Germinal center (tissue), 1 donor: ENCODE measurements around the gene GZF1.
"Not testable (repeated sequence)": the region's sequence is repeated elsewhere in the genome, so short reads cannot be mapped to it uniquely, and the experiment has no call there.

Source experiments
- DNase-seq: peaks from one replicate; pipeline ENCODE4 v3.0.0; 2012; ENCODE audit warnings: mixed read lengths, low spot score

The GZF1 gene

DNA sequence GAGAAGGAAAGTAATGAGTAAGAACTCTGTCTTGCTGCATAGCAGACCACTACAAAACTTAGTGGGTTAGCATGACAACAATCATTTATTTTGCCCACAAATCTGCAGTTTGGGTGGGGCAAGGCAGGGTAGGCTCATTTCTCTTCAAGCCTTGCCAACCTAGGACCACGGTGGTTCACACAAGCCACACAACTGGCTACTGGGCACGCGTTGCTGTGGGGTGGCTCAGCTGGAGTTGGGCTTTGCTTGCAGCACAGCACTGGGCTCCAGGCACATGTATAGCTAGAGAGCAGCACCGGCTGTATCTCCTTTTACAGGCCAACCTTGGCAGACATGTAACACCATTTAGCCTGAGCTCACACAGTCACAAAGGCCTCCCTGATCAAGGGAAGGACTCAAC is 16.0 kb upstream of the GZF1 start:
- DNase-seq: no peak

DNA sequence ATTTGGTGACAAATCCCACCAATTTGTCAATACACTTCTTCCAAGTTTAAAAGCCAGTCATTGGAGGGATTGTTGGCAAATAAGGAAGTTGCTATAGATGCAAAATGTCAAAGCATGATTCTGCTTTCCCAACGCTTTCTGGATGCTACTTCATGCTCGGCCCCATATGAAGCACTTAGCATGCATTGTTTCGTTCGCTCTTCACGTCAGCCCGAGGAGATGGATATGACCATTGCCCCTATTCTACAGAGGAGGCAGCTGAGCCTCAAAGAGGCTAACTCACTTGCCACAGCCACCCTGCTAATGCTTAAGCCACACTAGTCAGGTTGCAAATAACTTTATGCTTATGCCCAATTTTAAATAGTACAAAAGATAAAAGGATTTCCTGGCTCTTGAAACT is 14.2 kb upstream of the GZF1 start:
- no peak for DNase-seq

DNA sequence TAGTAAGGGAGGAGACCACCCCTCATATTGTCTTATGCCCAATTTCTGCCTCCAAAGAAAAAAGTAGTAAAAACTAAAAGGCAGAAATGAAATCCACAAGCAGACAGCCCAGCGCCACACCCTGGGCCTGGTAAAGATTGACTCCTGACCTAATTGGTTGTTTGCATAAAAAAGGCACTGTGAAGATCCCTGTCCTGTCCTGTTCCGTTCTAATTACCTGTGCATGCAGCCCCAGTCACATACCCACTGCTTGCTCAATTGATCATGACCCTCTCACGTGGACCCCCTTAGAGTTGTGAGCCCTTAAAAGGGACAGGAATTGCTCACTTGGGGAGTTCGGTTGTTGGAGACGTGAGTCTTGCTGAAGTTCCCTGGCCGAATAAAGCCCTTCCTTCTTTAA is 13.5 kb upstream of the GZF1 start:
- not testable (repeated sequence) for DNase-seq

DNA sequence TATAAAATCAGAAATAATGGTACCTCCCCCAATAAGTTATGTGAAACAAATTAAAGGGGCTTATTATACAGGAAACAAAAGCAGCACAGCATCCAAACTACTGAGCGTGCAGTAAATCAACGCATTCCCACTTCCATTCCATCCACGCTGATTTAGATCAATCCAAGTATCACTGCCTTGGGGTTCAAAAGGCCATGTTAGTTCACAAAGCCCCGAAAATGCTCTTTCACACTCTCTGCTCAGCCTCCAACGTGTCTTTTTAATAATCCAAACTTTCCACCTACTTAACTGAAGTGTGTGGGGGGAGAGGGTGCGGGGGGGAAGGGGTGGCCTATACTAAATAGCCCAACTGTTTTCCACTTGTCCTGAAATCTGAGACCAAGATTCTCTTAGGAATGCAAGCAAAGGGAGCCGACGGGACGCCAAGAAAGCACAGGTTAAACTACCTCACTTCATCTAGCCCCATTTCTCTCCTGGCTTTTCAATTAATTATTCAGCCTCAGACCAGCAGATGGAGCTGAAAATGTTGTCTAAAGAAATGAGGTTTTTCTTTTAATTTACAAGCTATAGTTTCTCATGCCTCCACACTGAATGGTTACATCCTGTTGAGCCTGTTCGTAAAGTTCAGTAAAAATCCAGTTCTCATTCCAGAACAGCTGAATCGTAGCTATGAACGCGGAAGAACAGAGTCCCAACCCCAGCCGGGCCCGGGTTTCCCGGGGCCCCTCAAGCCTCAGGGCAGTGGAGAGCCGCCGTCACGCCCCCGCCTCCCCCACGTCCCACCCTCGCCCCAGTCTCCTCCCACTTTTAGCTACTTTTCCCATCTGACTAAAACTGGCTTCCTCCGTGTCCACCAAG is 12.4 kb upstream of the GZF1 start:
- peak; percentile 82 for DNase-seq

DNA sequence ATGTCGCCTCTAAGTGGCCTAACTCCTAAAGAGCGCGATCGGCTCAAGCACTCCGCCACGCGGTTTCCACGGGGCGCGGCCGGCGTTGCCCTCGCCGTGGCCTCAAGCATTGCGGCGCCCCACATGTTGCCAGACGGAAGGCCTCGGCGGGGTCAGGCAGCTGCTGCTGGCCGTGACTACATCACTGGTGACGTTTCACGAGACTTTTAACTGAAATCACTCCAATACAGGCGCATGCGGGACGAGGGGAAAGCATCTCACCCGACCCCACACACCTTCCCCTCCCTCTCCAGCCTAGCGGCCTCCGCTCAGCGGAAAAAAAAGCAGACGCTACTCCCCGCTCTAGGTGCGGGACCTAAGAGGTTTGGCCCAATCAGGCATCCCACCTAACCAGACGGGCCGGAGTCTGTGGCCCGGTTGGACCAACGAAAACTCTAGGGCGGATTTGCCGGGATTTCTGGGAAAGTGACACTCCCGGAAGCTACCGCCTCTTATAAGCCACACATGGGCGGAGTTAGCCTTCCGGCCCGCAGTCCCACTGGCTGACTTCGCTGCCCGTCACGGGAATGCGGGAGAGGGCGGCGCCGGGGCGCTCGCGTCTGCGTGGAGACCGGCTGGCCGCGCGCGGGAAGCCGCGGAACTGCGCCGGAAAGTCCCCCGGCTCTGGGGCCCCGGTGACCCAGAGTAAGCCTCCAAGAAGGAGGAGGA is 11.6 kb upstream of the GZF1 start, which contains the start of gene NXT1:
Gene NXT1, plus strand, starts transcription at position 596 of the 708 bp plus-strand sequence. CDS start 3,251 bp downstream, outside the sequence.
- peak; percentile 91 for DNase-seq

DNA sequence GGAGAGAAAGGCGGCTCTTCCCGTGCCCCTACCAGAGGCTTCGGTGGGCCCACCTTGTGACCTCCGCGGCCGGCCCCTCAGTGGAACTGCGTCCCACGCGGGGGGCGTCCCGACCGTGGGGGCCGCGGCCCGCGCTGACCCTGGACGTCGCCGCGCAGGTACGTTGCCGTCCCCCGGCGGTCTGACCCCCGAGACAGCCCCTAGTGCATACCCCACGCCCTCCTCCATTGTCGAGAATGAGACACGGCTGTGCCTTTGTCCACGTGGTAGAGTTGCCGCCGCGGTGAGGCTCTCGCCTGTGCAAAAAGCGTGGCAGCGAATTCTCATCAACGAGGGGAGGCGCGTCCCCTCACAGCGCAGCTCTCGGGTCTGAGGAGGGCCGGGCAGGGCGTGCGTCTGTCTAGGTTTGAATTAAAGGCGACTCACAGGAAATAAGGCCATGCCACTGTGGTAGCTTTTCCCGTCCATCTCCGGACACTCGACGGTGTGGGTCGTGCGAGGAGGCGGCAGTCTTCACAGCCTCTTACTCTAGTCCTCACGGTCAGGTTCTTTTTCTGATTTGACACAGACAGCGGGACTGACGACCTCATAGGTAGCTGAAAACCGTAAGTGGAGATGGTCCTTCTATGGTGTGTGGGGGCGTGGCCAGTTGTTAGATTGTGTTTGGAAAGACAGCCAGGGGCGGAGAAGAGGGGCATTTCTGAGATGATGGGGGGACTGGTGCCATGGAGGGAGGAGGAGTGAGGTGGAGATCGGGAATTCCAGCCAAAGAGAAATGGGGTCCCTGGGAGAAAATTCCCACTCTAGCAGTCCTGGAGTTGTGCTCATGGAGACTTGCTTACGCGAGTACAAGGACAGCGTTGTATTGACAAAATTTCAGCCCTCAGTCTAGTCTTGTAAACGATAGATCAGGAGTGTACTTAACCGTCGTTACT is 10.8 kb upstream of the GZF1 start:
- peak; percentile 45 for DNase-seq

DNA sequence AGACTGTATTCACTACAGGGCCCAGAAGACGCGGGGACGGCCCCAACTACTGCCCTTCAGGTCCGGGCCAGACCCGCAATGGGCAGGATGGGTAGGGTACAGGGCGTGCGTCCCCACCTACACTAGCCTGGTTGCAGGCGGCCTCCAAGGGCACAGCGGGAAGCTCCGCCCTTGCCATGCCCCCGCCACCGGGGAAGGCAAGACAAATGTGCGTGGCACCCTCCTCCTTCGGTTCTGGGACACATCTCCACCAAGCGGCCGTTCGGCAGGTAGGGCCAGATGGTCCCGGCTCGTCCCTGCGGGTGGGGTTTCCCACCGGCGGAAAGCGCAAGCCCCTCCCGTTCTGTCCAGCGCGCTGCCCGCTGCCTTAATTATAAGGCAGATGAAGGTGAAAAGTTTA is 5.8 kb upstream of the GZF1 start:
- DNase-seq: no peak

DNA sequence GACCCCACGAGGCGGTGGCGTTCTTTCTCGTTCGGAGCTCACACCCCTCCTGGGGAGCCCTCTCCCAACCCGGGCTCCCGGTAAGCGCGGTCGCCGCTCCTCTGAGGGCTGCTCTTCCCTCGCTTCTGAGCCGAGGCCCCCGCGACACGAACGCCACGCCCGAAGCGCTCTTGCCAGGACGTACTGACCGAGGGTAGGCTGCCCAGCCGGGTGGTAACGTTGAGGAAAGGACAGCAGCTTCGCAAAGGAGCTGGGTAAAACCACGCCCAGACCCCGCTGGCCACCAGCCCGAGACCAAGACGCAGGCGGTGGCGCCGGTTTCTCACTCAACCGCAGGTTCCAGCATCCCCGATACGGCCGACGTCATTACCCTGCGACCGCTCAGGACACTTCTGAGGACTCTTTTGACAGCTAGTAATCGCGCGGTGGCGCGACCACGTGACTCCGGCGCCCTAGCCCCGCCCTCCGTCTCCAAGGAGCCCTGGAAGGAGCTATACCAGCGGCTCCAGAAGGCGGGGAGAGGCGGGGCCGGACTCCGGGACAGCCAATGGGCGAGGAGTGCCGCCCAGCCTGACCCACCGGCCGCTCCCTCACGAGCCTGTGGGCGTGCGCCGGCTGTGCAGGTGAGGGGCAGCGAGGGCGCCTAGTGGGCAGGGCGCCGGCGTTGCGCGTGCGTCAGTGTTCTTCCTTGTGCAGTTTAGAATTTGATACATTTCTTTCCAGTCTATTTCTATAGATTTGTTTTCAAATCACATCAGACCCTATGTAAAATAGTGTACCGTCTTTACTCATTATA is 4.0 kb upstream of the GZF1 start:
- peak; percentile 94 for DNase-seq

DNA sequence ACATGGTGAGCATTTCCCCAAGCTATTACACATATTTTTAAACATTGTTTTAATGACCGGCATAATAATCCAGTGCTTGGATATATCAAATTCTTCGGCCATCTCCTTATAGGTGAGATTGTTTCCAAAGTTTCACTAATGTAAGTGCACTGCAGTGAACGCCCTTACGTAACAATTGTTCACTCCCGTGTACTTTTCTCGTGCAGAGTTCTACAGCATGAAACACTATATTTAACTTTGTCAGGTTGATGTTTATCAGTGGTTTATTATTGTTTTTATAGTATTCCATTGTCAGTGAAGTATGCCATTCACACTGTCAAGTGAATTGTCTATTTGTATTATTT is 3.4 kb upstream of the GZF1 start:
- DNase-seq: no peak

DNA sequence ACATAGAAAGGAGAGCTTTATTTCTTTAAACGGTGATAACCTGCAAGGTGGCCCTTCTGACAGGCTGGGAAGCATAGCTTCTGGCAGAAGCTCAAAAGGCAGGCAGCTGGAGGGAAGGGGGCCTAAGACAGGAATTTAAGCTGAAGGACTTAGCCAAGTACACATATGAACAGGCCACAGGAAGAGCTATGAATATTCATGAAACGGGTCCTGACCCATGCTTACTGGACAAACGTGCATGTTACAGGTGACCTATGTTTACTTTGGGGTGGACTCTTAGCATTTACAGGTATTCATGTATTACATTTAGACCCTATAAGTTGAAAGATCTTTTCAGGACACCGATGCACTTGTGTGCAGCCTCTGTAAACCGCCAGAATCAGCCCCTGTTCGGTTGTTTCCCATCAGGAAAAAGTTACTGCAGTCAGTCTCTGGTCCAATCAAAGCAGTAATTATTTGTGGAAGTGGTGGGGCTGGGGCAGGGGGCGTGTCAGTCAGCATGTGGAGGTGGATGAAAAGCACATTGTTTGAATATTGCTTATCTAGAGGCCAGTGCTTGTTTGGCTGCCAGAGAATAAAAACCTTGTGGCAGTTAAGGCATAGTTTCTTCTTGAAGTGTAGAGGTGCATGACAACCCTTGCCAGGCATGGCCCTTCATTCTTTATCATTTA is 2.9 kb upstream of the GZF1 start:
- no peak for DNase-seq

DNA sequence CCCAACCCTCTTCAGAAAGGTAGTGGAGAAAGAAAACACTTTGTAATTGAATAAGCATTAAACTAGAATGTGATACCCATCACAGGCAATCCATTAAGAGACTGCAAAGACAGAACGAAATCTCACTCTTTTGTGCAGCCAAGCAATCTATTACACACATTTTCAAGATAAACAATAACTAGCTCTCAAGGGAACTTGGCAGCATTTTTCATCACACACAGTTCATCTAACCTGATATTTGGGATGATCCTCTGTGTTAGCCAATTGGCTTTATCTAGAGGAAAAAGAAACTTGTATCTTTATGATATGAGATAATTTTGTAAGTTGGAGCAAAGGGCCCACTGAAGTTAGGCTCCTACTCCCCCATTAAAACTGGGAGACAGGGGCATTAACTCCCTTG is 1.5 kb upstream of the GZF1 start:
- DNase-seq: no peak

DNA sequence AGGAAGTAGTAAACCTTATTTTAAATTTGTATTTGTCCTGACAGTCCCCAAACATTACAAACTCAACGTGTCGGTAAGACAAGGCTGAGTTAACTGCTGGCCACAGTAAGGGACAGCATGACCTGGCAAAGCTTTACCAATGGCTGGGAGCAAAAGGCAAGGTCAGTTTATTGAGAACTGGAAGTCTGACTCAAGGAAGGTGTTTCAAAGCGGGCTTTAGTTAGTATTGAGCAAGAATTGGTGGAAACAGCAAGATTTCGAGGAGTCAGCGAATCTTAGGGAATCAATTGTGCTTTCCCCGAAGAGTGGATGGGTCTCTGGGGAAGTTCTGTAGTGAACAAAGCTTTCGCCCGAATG is 885 bp upstream of the GZF1 start:
- no peak for DNase-seq

DNA sequence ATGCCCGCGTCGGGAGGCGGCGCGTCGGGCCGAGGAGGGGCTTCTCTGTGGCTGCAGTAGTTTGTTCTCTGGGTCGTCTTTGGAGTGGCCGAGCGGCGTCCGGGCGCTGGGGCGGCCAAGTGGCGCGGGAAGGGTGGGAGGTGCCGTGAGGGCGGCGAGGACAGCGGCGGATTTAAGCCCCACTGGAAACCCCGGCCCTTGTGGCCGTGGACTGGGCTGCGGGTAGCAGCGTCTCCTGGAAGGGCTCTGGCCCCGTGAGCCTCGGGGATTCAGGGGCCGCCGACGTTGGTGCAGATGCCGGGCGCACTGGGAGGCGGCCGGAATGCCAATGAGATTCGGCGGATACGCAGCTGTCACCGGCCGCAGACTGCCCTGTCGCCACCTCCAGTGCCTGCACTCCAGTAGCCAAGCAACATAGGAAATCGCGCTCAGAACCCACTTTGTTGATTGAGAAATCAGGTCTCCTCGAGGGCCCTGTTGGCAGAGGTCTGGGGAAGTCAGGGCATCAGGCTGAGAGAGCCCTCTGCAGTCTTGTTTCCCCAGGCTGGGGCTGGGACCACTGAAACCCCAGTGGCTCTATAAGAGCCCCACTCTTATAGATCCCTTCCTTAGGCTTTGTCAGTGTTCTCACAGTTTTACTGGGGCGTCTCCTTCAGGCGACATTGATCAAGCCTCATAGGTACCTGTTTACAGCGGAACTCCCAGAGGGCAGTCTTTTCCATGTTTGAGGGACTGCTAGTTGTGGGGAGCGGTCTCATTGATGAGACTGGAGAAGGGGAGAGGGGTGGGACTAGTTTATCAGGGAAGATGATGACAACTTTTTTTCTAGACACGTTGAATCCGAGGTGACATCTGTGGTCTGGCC is 642 bp downstream of the GZF1 start:
- peak; percentile 32 for DNase-seq

DNA sequence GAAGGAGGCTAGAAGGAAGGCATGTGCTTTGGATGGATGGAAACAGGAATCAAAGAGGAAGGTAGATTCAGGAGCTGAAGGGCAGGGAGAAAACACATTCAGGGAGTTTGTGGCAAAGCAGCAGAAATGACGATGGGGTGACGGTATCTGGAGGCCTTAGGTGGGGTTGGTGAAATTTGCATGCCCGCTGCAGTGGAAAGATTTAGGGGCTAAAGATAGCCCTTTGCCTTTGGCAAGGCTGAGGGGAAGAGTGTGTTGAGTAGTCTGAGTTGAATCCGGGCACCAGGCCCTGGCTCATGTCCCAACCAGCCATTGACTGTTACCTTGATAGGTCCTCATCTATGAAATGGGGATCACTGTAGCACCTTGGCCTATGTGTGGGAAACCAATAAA is 1.3 kb downstream of the GZF1 start:
- DNase-seq: peak; percentile 50

DNA sequence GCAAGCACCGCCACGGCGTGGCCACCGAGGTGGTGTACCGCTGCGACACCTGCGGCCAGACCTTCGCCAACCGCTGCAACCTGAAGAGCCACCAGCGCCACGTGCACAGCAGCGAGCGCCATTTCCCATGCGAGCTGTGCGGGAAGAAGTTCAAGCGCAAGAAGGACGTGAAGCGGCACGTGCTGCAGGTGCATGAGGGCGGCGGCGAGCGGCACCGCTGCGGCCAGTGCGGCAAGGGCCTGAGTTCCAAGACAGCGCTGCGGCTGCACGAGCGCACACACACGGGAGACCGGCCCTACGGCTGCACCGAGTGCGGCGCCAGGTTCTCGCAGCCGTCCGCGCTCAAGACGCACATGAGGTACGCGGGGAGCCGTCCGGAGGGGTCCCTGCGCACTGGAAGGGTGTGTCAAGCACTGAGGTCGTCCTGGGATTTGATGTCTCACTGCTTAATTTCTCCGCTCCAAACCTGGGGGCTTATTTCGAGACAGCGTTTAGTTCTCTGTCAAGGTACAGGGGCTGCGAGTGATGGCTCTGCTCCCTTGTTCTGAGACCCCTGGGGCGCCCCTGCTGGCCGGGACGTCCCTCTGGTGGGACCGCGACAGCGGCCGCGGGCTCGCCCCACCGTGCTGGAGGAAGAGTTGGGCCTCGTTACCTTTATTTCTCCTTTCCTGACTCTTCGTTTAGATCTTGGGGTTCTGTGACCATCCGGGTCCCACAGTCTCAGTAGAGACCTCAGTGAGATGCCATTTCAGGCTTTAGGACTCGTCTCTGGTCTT is 3.6 kb downstream of the GZF1 start:
- no peak for DNase-seq

DNA sequence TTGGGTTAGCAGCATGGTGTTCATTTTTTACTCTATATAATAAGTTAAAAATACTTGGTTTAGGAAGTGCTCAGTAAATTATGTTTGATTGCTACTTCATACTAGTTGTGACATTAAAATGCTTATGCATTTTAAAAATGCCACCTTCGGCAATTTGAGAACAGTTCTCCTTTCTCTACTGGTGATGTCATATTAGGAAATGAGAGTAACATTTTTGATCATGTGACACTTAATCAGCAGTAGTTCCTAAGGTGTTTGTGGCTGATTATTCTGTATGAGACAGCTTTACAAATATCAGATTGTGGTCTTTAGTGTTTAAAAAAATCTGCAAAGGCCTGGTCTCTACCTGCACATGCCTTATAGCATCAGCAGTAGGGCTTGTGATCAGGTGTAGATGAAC is 4.4 kb downstream of the GZF1 start:
- DNase-seq: peak; percentile 55

DNA sequence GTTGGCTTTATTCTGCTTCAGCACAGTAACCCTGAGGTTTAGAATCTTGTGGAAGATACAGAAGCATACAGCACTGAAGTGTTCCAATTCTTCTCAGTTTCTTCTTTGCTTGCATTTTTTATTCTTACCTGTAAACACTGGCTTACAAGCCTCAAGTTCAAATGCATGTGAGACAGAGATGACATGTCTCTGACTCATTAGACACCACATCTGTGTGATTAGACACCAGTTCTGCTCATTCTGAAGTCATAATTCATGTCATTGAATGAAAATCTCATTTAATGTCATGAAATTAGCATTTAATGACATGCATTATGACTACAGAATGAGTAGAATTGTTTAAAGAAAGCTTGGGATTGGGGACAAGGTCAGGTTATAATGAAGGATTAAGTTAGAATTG is 5.8 kb downstream of the GZF1 start:
- DNase-seq: no peak

DNA sequence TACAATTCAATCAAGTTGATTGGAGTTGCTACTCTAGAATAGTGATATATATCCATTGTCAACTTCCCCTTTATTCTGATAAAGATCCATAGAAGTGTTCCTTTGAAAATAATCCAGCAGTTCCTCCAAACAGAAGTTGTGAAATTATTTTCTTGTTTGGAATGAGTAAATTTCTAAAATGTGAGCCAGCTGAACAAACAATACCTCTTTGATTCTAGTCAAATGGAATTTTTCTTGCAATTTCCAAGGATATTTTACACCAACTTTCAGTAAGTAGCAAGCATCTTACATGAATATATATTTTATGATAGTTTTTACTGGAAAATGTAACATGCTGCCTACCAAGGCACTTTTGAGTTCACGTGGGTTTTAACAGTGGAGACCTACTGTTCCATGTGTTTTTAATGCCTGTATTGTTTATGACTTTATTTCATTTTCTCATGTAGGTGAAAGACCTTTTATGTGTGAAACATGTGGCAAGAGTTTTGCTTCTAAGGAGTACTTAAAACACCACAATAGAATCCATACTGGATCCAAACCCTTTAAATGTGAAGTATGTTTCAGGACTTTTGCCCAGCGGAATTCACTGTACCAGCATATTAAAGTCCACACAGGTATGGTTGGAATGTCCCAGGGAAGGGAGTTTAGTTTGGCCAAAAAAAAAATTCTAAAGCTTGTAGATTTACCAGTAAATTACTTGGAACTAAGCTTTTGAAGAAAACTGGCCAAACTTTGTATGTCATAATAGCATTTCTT is 6.5 kb downstream of the GZF1 start:
- DNase-seq: no peak
